K562 (cell line): Measurements from ENCODE around the gene TOM1L2. TPM values are rescaled to one million over a fixed set of nuclear protein-coding genes. Genes with fewer than 3 reads are reported as not detected.

Experiments
- CHD1 ChIP-seq: fragments of 200-600 bp; sonication (generic); IDR thresholded peaks from one replicate; pipeline ENCODE4 v1.6.1; 2012; ENCODE audit warnings: mild to moderate bottlenecking, moderate library complexity, low read length, inconsistent platforms
- EWSR1 ChIP-seq: fragments of 450-650 bp; IDR thresholded peaks from 2 replicates; pipeline ENCODE4 v1.6.1; 2018; ENCODE audit warnings: borderline replicate concordance, mild to moderate bottlenecking, low read depth, moderate library complexity; ENCODE audit not compliant: partially characterized antibody
- MED1 ChIP-seq: sonication (generic); formaldehyde crosslinking; IDR thresholded peaks from 2 replicates; pipeline ENCODE4 v1.8.1; 2023; ENCODE audit warnings: missing genetic modification reagents, borderline replicate concordance
- MGA ChIP-seq: fragments of 450-650 bp; IDR thresholded peaks from 2 replicates; pipeline ENCODE4 v1.6.1; 2016; ENCODE audit warnings: mild to moderate bottlenecking, moderate library complexity
- PRPF4 ChIP-seq: fragments of 200-400 bp; formaldehyde crosslinking; IDR thresholded peaks from one replicate; pipeline ENCODE4 v1.6.1; 2017; ENCODE audit warnings: low read length, low read depth, mild to moderate bottlenecking; ENCODE audit not compliant: insufficient read depth, poor library complexity, severe bottlenecking
- TCF7L2 ChIP-seq: fragments of 150-350 bp; IDR thresholded peaks from 2 replicates; pipeline ENCODE4 v1.6.1; 2016; ENCODE audit warnings: low read depth, mild to moderate bottlenecking, low read length, moderate library complexity
- TEAD2 ChIP-seq: fragments of 450-650 bp; IDR thresholded peaks from 2 replicates; pipeline ENCODE4 v1.6.1; 2016; ENCODE audit warnings: missing genetic modification characterization, control low read depth, missing compliant biosample characterization
- ZFP1 ChIP-seq: fragments of 450-650 bp; formaldehyde crosslinking; IDR thresholded peaks from 2 replicates; pipeline ENCODE4 v1.4.0; 2020; ENCODE audit warnings: mild to moderate bottlenecking, mixed read lengths
- ZNF146 ChIP-seq: IDR thresholded peaks from one replicate; pipeline ENCODE4 v1.6.1; 2018; ENCODE audit warnings: missing compliant biosample characterization; ENCODE audit not compliant: unreplicated experiment
- ZNF395 ChIP-seq: fragments of 200-800 bp; sonication (Bioruptor generic); IDR thresholded peaks from 2 replicates; pipeline ENCODE4 v1.6.1; 2017; ENCODE audit warnings: missing genetic modification characterization, missing compliant biosample characterization
- polyA plus RNA-seq, 8 experiments: library from polyadenylated mRNA; depleted of rRNA in 4 of 8; stranded (reverse) in 5 of 8; unstranded in 3 of 8; fragments of >200 nt; fragmentation: Nextera tagmentation in 2 of 8; fragmentation: Illumina TruSeq in 1 of 8; extraction: Ambion mirVana in 2 of 8; extraction: Trizol in 1 of 8; gene quantifications; 2 replicates each; pipeline versions ENCODE4 v1.2.1 to v1.2.3, GENCODE V29; 2011 to 2014; ENCODE audit warnings: inconsistent platforms in 1 of 8, missing spikeins in 1 of 8
- total RNA-seq, 7 experiments: library from RNA; depleted of rRNA in 6 of 7; stranded (reverse); fragments of >200 nt in 6 of 7; fragmentation: Illumina TruSeq in 2 of 7; extraction: Trizol in 2 of 7; gene quantifications; 2 replicates each; pipeline versions ENCODE4 v1.2.1 to v1.2.3, GENCODE V29; 2011 to 2021; ENCODE audit warnings: low replicate concordance in 1 of 7

Gene TOM1L2
- total and polyA plus RNA-seq, 9 of the 15 experiments (the other 6 are each of a cell fraction or from before 2014, with no cell fraction given) = 0.07 to 6.0 (median 2.5) TPM

- no peak; the same call in 1 of the 2 replicates for TF ChIP-seq MGA
- peak; percentile 78 for TF ChIP-seq ZNF395 (CRISPR knock-in tag)
- TF ChIP-seq ZNF146 = no peak
- TF ChIP-seq TEAD2 (tag) = no peak
- TF ChIP-seq PRPF4 = no peak
- TF ChIP-seq MED1 (CRISPR knock-in tag) = no peak; the same call in 1 of the 2 replicates
- peak; percentile 45 for TF ChIP-seq CHD1
- no peak for TF ChIP-seq ZFP1 (CRISPR knock-in tag)
- TF ChIP-seq TCF7L2 = no peak
- no peak for TF ChIP-seq EWSR1
These were observed 132.2 kb downstream of the TOM1L2 start (continued) for GRCh38 chr17:17839791-17840707.
